ENCODE measurements around the gene CDIP1. TPM values are rescaled to one million over a fixed set of nuclear protein-coding genes. Genes with fewer than 3 reads are reported as not detected.

CDIP1 gene
- total and polyA plus RNA-seq, 2 experiments from 2014 or later, result 22.0 to 33.3 TPM

DNA sequence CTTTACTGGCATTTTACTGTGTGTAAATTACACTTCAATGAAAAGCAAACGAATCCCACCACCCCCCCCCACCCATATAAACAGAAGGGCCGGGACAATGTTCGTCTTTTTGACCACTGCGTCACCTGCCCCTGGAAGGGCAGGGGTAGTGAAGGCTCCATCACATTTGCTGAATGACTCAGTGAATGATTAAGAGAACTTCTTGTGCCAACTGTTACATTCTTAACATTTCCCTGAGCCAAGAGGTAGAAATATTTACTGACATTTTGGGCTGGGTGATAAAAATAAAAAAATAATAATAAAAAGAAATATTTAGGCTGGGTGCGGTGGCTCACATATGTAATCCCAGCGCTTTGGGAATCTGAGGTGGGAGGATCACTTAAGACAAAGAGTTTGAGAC is 41.7 kb upstream of the CDIP1 start:
- H3K27me3 ChIP-seq, result no peaks in the 10 kb centered on the region
- H2AFZ ChIP-seq, result no peak overlapping the region
- H3K9me2 ChIP-seq (replicated peaks; ENCODE audit: insufficient read depth), result no peaks in the 10 kb centered on the region
- no peaks in the 10 kb centered on the region for H3K4me1 ChIP-seq (ENCODE audit: insufficient read depth)
- H3K4me2 ChIP-seq, result no peak overlapping the region
- H3K27ac ChIP-seq, result no peak overlapping the region
- no peaks in the 10 kb centered on the region for H3K36me3 ChIP-seq (replicated peaks; ENCODE audit: insufficient read depth, low read depth)
- WGBS (ENCODE audit: low lambda C conversion rate, missing lambda C conversion rate), result 79% methylated on average over 5 of the region's 6 CpGs
- TF ChIP-seq EZH2phosphoT487 (IDR thresholded peaks at IDR 0.05; ENCODE audit: low read depth, severe bottlenecking, unreplicated experiment), result no peak
- no peak for TF ChIP-seq EZH2 (IDR thresholded peaks at IDR 0.05; ENCODE audit: borderline replicate concordance)
- TF ChIP-seq, protein P1, sequence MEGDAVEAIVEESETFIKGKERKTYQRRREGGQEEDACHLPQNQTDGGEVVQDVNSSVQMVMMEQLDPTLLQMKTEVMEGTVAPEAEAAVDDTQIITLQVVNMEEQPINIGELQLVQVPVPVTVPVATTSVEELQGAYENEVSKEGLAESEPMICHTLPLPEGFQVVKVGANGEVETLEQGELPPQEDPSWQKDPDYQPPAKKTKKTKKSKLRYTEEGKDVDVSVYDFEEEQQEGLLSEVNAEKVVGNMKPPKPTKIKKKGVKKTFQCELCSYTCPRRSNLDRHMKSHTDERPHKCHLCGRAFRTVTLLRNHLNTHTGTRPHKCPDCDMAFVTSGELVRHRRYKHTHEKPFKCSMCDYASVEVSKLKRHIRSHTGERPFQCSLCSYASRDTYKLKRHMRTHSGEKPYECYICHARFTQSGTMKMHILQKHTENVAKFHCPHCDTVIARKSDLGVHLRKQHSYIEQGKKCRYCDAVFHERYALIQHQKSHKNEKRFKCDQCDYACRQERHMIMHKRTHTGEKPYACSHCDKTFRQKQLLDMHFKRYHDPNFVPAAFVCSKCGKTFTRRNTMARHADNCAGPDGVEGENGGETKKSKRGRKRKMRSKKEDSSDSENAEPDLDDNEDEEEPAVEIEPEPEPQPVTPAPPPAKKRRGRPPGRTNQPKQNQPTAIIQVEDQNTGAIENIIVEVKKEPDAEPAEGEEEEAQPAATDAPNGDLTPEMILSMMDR (IDR thresholded peaks at IDR 0.05; ENCODE audit: poor library complexity), result no peak
- DNase-seq (ENCODE audit: low spot score), result no peak
- no peaks in the 10 kb centered on the region for H3K79me2 ChIP-seq
- H3K9me3 ChIP-seq (ENCODE audit: low read depth), result no peaks in the 10 kb centered on the region
- H4K20me1 ChIP-seq (ENCODE audit: insufficient read depth, poor library complexity, severe bottlenecking), result no peaks in the 10 kb centered on the region
- no peak overlapping the region for H3K4me3 ChIP-seq

DNA sequence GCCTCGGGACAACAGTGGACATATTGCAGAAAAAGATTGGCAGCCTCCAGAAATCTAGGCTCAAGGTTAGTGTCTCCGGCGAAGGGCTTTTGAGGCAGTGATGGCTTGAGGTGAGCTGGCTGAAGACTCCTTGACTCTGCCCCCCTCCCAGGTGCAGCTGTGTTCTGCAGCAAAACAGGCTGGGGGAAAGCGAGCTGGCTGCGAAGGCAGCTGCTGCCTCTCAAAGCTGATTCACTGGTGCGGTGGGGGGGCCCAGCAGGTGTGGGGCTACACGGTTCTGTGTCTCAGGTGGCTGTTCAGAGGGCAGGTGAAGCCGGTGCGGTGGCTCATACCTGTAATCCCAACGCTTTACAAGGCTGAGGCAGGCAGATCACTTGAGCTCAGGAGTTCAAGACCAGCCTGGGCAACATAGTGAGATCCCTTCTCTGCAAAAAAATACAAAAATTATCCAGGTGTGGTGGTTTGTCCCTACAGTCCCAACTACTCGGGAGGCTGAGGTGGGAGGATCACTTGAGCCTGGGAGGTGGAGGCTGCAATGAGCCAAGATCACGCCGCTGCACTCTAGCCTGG is 40.5 kb upstream of the CDIP1 start:
- Histone ChIP-seq H3K27me3 (no peaks in the 10 kb centered on the region), H2AFZ (no peak overlapping the region), H4K20me1 (ENCODE audit: insufficient read depth, poor library complexity, severe bottlenecking) (no peaks in the 10 kb centered on the region), H3K4me1 (ENCODE audit: insufficient read depth) (no peaks in the 10 kb centered on the region), H3K27ac (no peak overlapping the region), H3K36me3 (replicated peaks; ENCODE audit: insufficient read depth, low read depth) (no peaks in the 10 kb centered on the region), H3K4me3 (no peak overlapping the region), H3K4me2 (no peak overlapping the region), H3K9me2 (replicated peaks; ENCODE audit: insufficient read depth) (no peaks in the 10 kb centered on the region), H3K79me2 (no peaks in the 10 kb centered on the region), H3K9me3 (ENCODE audit: low read depth) (no peaks in the 10 kb centered on the region)
- 93% methylated on average over 13 of the region's 13 CpGs for WGBS (ENCODE audit: low lambda C conversion rate, missing lambda C conversion rate)
- no peak for DNase-seq (ENCODE audit: low spot score)
- no peak for TF ChIP-seq EZH2 (IDR thresholded peaks at IDR 0.05; ENCODE audit: borderline replicate concordance)
- no peak for TF ChIP-seq EZH2phosphoT487 (IDR thresholded peaks at IDR 0.05; ENCODE audit: low read depth, severe bottlenecking, unreplicated experiment)
- TF ChIP-seq, protein P1 (IDR thresholded peaks at IDR 0.05; ENCODE audit: poor library complexity), result no peak

- Histone ChIP-seq H3K36me3 (replicated peaks; ENCODE audit: insufficient read depth, low read depth) (no peaks in the 10 kb centered on the region), H3K79me2 (no peaks in the 10 kb centered on the region), H3K27ac (no peak overlapping the region), H3K9me3 (ENCODE audit: low read depth) (no peaks in the 10 kb centered on the region), H2AFZ (no peak overlapping the region), H3K27me3 (no peaks in the 10 kb centered on the region), H3K4me2 (no peak overlapping the region), H3K4me3 (no peak overlapping the region), H3K9me2 (replicated peaks; ENCODE audit: insufficient read depth) (no peaks in the 10 kb centered on the region), H3K4me1 (ENCODE audit: insufficient read depth) (no peaks in the 10 kb centered on the region), H4K20me1 (ENCODE audit: insufficient read depth, poor library complexity, severe bottlenecking) (no peaks in the 10 kb centered on the region)
- DNase-seq (ENCODE audit: low spot score), result no peak
- no peak for TF ChIP-seq EZH2 (IDR thresholded peaks at IDR 0.05; ENCODE audit: borderline replicate concordance)
- TF ChIP-seq, protein P1 (IDR thresholded peaks at IDR 0.05; ENCODE audit: poor library complexity), result no peak
- TF ChIP-seq EZH2phosphoT487 (IDR thresholded peaks at IDR 0.05; ENCODE audit: low read depth, severe bottlenecking, unreplicated experiment), result no peak
- WGBS (ENCODE audit: low lambda C conversion rate, missing lambda C conversion rate), result 95% methylated on average over 15 of the region's 15 CpGs
Measured at GRCh38 chr16:4576008-4576407, 37.4 kb upstream of the CDIP1 start.
